ENCODE data around the gene AKAP8L.

Gene AKAP8L

GRCh38 chr19:15372470-15372869, 46.3 kb downstream of the AKAP8L start:
- no peaks in the 10 kb centered on the region for H3K9me3 ChIP-seq (ENCODE audit: insufficient read depth, low read depth, low read length)
- H3K9ac ChIP-seq (ENCODE audit: low read depth, low read length, poor library complexity, severe bottlenecking): no peak overlapping the region
- no peak overlapping the region for H3K4me3 ChIP-seq (ENCODE audit: low read length, poor library complexity, severe bottlenecking)
- peaks cover 50% of the 10 kb centered on the region for H3K79me2 ChIP-seq (ENCODE audit: insufficient read depth, low read length)
- TF ChIP-seq CTCF (conservative IDR thresholded peaks at IDR 0.05; ENCODE audit: low read length): no peak
- no peak for TF ChIP-seq EZH2phosphoT487 (IDR thresholded peaks at IDR 0.05; ENCODE audit: borderline replicate concordance)
- no peaks in the 10 kb centered on the region for H3K9me2 ChIP-seq (replicated peaks; ENCODE audit: low read depth, low read length)
- H3K27me3 ChIP-seq (ENCODE audit: insufficient read depth, low read length, poor library complexity, severe bottlenecking): no peaks in the 10 kb centered on the region
- no peak overlapping the region for H2AFZ ChIP-seq (ENCODE audit: low read length)
- H3F3A ChIP-seq (ENCODE audit: low read depth): no peaks in the 10 kb centered on the region
- peaks cover 11% of the 10 kb centered on the region for H3K4me1 ChIP-seq (ENCODE audit: insufficient read depth, low read length, poor library complexity, severe bottlenecking)
- peaks cover 65% of the 10 kb centered on the region; the same call in 1 of the 2 replicates for H3K36me3 ChIP-seq (ENCODE audit: insufficient read depth, low read length)
- H4K20me1 ChIP-seq (ENCODE audit: insufficient read depth, low read length, poor library complexity, severe bottlenecking): peaks cover 42% of the 10 kb centered on the region
- no peak overlapping the region for H3K4me2 ChIP-seq (ENCODE audit: low read depth, low read length, poor library complexity, severe bottlenecking)

- TF ChIP-seq CTCF (conservative IDR thresholded peaks at IDR 0.05; ENCODE audit: low read length) (no peak), EZH2phosphoT487 (IDR thresholded peaks at IDR 0.05; ENCODE audit: borderline replicate concordance) (no peak)
- Histone ChIP-seq H3K9me3 (ENCODE audit: insufficient read depth, low read depth, low read length) (no peaks in the 10 kb centered on the region), H3K36me3 (ENCODE audit: insufficient read depth, low read length) (peaks cover 69% of the 10 kb centered on the region; the same call in 1 of the 2 replicates), H3K4me3 (ENCODE audit: low read length, poor library complexity, severe bottlenecking) (no peak overlapping the region), H3K79me2 (ENCODE audit: insufficient read depth, low read length) (peaks cover 44% of the 10 kb centered on the region), H3K4me1 (ENCODE audit: insufficient read depth, low read length, poor library complexity, severe bottlenecking) (peaks cover 7% of the 10 kb centered on the region), H2AFZ (ENCODE audit: low read length) (no peak overlapping the region), H3K27me3 (ENCODE audit: insufficient read depth, low read length, poor library complexity, severe bottlenecking) (no peaks in the 10 kb centered on the region), H3K9me2 (replicated peaks; ENCODE audit: low read depth, low read length) (no peaks in the 10 kb centered on the region), H3K4me2 (ENCODE audit: low read depth, low read length, poor library complexity, severe bottlenecking) (no peak overlapping the region), H4K20me1 (ENCODE audit: insufficient read depth, low read length, poor library complexity, severe bottlenecking) (peaks cover 37% of the 10 kb centered on the region), H3K9ac (ENCODE audit: low read depth, low read length, poor library complexity, severe bottlenecking) (no peak overlapping the region), H3F3A (ENCODE audit: low read depth) (no peaks in the 10 kb centered on the region)
Measured at GRCh38 chr19:15371786-15372380, 46.9 kb downstream of the AKAP8L start.

- Histone ChIP-seq H2AFZ (ENCODE audit: low read length) (no peak overlapping the region), H3K79me2 (ENCODE audit: insufficient read depth, low read length) (peaks cover 37% of the 10 kb centered on the region), H3K9ac (ENCODE audit: low read depth, low read length, poor library complexity, severe bottlenecking) (no peak overlapping the region), H3K4me3 (ENCODE audit: low read length, poor library complexity, severe bottlenecking) (no peak overlapping the region), H3K9me3 (ENCODE audit: insufficient read depth, low read depth, low read length) (no peaks in the 10 kb centered on the region), H4K20me1 (ENCODE audit: insufficient read depth, low read length, poor library complexity, severe bottlenecking) (peaks cover 29% of the 10 kb centered on the region), H3K36me3 (ENCODE audit: insufficient read depth, low read length) (peaks cover 69% of the 10 kb centered on the region; the same call in 1 of the 2 replicates), H3K4me1 (ENCODE audit: insufficient read depth, low read length, poor library complexity, severe bottlenecking) (no peaks in the 10 kb centered on the region), H3K27me3 (ENCODE audit: insufficient read depth, low read length, poor library complexity, severe bottlenecking) (no peaks in the 10 kb centered on the region), H3K9me2 (replicated peaks; ENCODE audit: low read depth, low read length) (no peaks in the 10 kb centered on the region), H3K4me2 (ENCODE audit: low read depth, low read length, poor library complexity, severe bottlenecking) (no peak overlapping the region), H3F3A (ENCODE audit: low read depth) (no peaks in the 10 kb centered on the region)
- no peak for TF ChIP-seq EZH2phosphoT487 (IDR thresholded peaks at IDR 0.05; ENCODE audit: borderline replicate concordance)
- TF ChIP-seq CTCF (conservative IDR thresholded peaks at IDR 0.05; ENCODE audit: low read length): no peak
Measured at GRCh38 chr19:15371119-15371518, 47.7 kb downstream of the AKAP8L start.

Measured in Loucy (cell line).